ENCODE measurements around the gene EGF.

EGF gene

GRCh38 chr4:109953556-109953955 is 40.9 kb downstream of the EGF start:
- DNase-seq (ENCODE audit: insufficient read length, low spot score) (no peak), FAIRE-seq (no peak)

- FAIRE-seq: no peak
These were observed 42.5 kb downstream of the EGF start for GRCh38 chr4:109955146-109955545.

GRCh38 chr4:109957227-109957626 is 44.5 kb downstream of the EGF start:
- FAIRE-seq: no peak
- no peak for DNase-seq (ENCODE audit: insufficient read length, low spot score)

More at GRCh38 chr4:109955146-109955545, 42.5 kb downstream of the EGF start:
- no peak for DNase-seq (ENCODE audit: insufficient read length, low spot score)

- FAIRE-seq (no peak), DNase-seq (ENCODE audit: insufficient read length, low spot score) (no peak)
These were observed 46.5 kb downstream of the EGF start for GRCh38 chr4:109959195-109959594.

GRCh38 chr4:109962401-109962800 is 49.7 kb downstream of the EGF start:
- FAIRE-seq (no peak), DNase-seq (ENCODE audit: insufficient read length, low spot score) (no peak)

GRCh38 chr4:109966891-109967481 is 54.3 kb downstream of the EGF start:
- FAIRE-seq: no peak
- no peak for DNase-seq (ENCODE audit: insufficient read length, low spot score)

GRCh38 chr4:109967798-109968520 is 55.3 kb downstream of the EGF start:
- FAIRE-seq (peak; percentile 53), DNase-seq (ENCODE audit: insufficient read length, low spot score) (no peak)

- no peak for FAIRE-seq
- no peak for DNase-seq (ENCODE audit: insufficient read length, low spot score)
These were observed 56.4 kb downstream of the EGF start for GRCh38 chr4:109969087-109969486.

- DNase-seq (ENCODE audit: insufficient read length, low spot score) (no peak), FAIRE-seq (no peak)
These were observed 57.2 kb downstream of the EGF start for GRCh38 chr4:109969919-109970318.

- DNase-seq (ENCODE audit: insufficient read length, low spot score): no peak
- FAIRE-seq: no peak
These were observed 60.3 kb downstream of the EGF start for GRCh38 chr4:109972786-109973528.

GRCh38 chr4:109973529-109973905 is 60.8 kb downstream of the EGF start:
- DNase-seq (ENCODE audit: insufficient read length, low spot score) (no peak), FAIRE-seq (no peak)

GRCh38 chr4:109976189-109976588 is 63.5 kb downstream of the EGF start:
- DNase-seq (ENCODE audit: insufficient read length, low spot score) (no peak), FAIRE-seq (peak; percentile 57)

- FAIRE-seq: no peak
- no peak for DNase-seq (ENCODE audit: insufficient read length, low spot score)
These were observed 65.3 kb downstream of the EGF start for GRCh38 chr4:109977854-109978501.

- FAIRE-seq (peak; percentile 4), DNase-seq (ENCODE audit: insufficient read length, low spot score) (no peak)
These were observed 66.2 kb downstream of the EGF start for GRCh38 chr4:109978704-109979454.

GRCh38 chr4:109979920-109980717 is 67.4 kb downstream of the EGF start:
- DNase-seq (ENCODE audit: insufficient read length, low spot score) (no peak), FAIRE-seq (no peak)

GRCh38 chr4:109981936-109982335 is 69.3 kb downstream of the EGF start:
- DNase-seq (ENCODE audit: insufficient read length, low spot score): no peak
- FAIRE-seq: no peak

GRCh38 chr4:109982521-109982920 is 69.8 kb downstream of the EGF start:
- FAIRE-seq: no peak
- DNase-seq (ENCODE audit: insufficient read length, low spot score): no peak

- no peak for DNase-seq (ENCODE audit: insufficient read length, low spot score)
- FAIRE-seq: no peak
These were observed 73.6 kb downstream of the EGF start for GRCh38 chr4:109985993-109986974.

GRCh38 chr4:109989044-109989443 is 76.4 kb downstream of the EGF start:
- DNase-seq (ENCODE audit: insufficient read length, low spot score) (no peak), FAIRE-seq (no peak)
